C4-2B (cell line): Measurements from ENCODE around the gene NPTXR.

Experiments
- CTCF ChIP-seq: fragments of 450-650 bp; conservative IDR thresholded peaks from 2 replicates; pipeline ENCODE4 v1.5.1; 2017; ENCODE audit warnings: mild to moderate bottlenecking
- ZFX ChIP-seq: fragments of 450-650 bp; IDR thresholded peaks from 2 replicates; pipeline ENCODE4 v1.6.1; 2017

GRCh38 chr22:38820020-38820419, 23.8 kb downstream of the NPTXR start:
- TF ChIP-seq CTCF (no peak), ZFX (no peak)
